Hepatocyte (in vitro differentiated cells): Measurements from ENCODE around the gene LRFN4.

Source experiments
- CTCF ChIP-seq: fragments of 200-600 bp; sonication (generic); IDR thresholded peaks from 2 replicates; pipeline ENCODE4 v1.5.1; 2016; ENCODE audit warnings: antibody characterized with exemption, mild to moderate bottlenecking; ENCODE audit not compliant: poor library complexity
- EZH2 ChIP-seq: fragments of 200-600 bp; sonication (generic); IDR thresholded peaks from 2 replicates; pipeline ENCODE4 v1.6.1; 2016; ENCODE audit warnings: antibody characterized with exemption, mild to moderate bottlenecking, borderline replicate concordance
- EZH2phosphoT487 ChIP-seq: fragments of 200-600 bp; sonication (generic); IDR thresholded peaks from one replicate; pipeline ENCODE4 v1.6.1; 2018; ENCODE audit warnings: antibody characterized with exemption, mild to moderate bottlenecking, low read depth, moderate library complexity; ENCODE audit not compliant: unreplicated experiment, severe bottlenecking

- TF ChIP-seq CTCF (no peak), EZH2phosphoT487 (no peak), EZH2 (no peak)
Observed at GRCh38 chr11:66857927-66858185, 992 bp downstream of the LRFN4 start.
